K562 (cell line): Measurements from ENCODE around the gene TGFBR2. TPM values are rescaled to one million over a fixed set of nuclear protein-coding genes. Genes with fewer than 3 reads are reported as not detected.
A peak's percentile ranks its signal among the peaks of the same experiment; 100 is the strongest.

Source experiments
- ATF4 ChIP-seq: fragments of 450-650 bp; formaldehyde crosslinking; IDR thresholded peaks from 2 replicates; pipeline ENCODE4 v1.4.0; 2022; ENCODE audit warnings: mild to moderate bottlenecking, moderate library complexity
- CXXC5 ChIP-seq: fragments of 250-450 bp; sonication (Bioruptor Pico); IDR thresholded peaks from 2 replicates; pipeline ENCODE4 v1.8.0; 2022; ENCODE audit warnings: inconsistent platforms, mild to moderate bottlenecking, moderate library complexity
- E2F4 ChIP-seq: sonication (generic); formaldehyde crosslinking; IDR thresholded peaks from 2 replicates; pipeline ENCODE4 v1.8.0; 2022; ENCODE audit warnings: mild to moderate bottlenecking, low read depth, missing genetic modification reagents
- FOXJ2 ChIP-seq: fragments of 200-800 bp; sonication (Bioruptor generic); IDR thresholded peaks from 2 replicates; pipeline ENCODE4 v1.6.1; 2016; ENCODE audit warnings: missing genetic modification characterization, missing compliant biosample characterization
- GATA2 ChIP-seq: sonication (generic); formaldehyde crosslinking; IDR thresholded peaks from 2 replicates; pipeline ENCODE4 v1.4.0; 2020; ENCODE audit warnings: mild to moderate bottlenecking, missing genetic modification reagents
- HCFC1 ChIP-seq: IDR thresholded peaks from 2 replicates; pipeline ENCODE4 v1.6.1; 2012; ENCODE audit warnings: low read depth, low read length, improper control_type of control experiment
- KDM2B ChIP-seq: fragments of 250-450 bp; sonication (Bioruptor Pico); IDR thresholded peaks from 2 replicates; pipeline ENCODE4 v1.8.0; 2021; ENCODE audit warnings: mild to moderate bottlenecking, moderate library complexity
- NCOA2 ChIP-seq, 2 experiments: fragments of 450-650 bp; IDR thresholded peaks; 2 replicates each; pipeline ENCODE4 v1.6.1; 2018; ENCODE audit warnings: mild to moderate bottlenecking in 2 of 2, moderate library complexity in 1 of 2; ENCODE audit not compliant: partially characterized antibody in 2 of 2
- PKNOX1 ChIP-seq: fragments of 450-650 bp; IDR thresholded peaks from 2 replicates; pipeline ENCODE4 v1.6.1; 2016
- PRDM10 ChIP-seq: fragments of 450-650 bp; IDR thresholded peaks from 2 replicates; pipeline ENCODE4 v1.6.1; 2018; ENCODE audit not compliant: partially characterized antibody
- PREB ChIP-seq: sonication (generic); formaldehyde crosslinking; IDR thresholded peaks from 2 replicates; pipeline ENCODE4 v1.8.1; 2023; ENCODE audit warnings: mild to moderate bottlenecking, missing genetic modification reagents
- RUNX1 ChIP-seq: sonication (generic); IDR thresholded peaks from 2 replicates; pipeline ENCODE4 v1.6.1; 2016; ENCODE audit warnings: antibody characterized with exemption, low read depth
- SETDB1 ChIP-seq: IDR thresholded peaks from one replicate; pipeline ENCODE4 v1.6.1; 2012; ENCODE audit warnings: low read length, control low read depth, inconsistent platforms
- SMARCE1 ChIP-seq: fragments of 450-650 bp; IDR thresholded peaks from 2 replicates; pipeline ENCODE4 v1.7.1; 2016; ENCODE audit warnings: mild to moderate bottlenecking
- TAF1 ChIP-seq: IDR thresholded peaks from 2 replicates; pipeline ENCODE4 v1.6.1; 2011; ENCODE audit warnings: mild to moderate bottlenecking, low read length, moderate library complexity; ENCODE audit not compliant: insufficient read depth, control insufficient read depth, severe bottlenecking; ENCODE audit errors: extremely low read depth
- TFAP4 ChIP-seq: sonication (generic); formaldehyde crosslinking; IDR thresholded peaks from 2 replicates; pipeline ENCODE4 v1.8.0; 2022; ENCODE audit warnings: missing genetic modification reagents, mild to moderate bottlenecking, moderate library complexity, borderline replicate concordance
- ZNF133 ChIP-seq: fragments of 250-450 bp; sonication (Bioruptor Pico); IDR thresholded peaks from 2 replicates; pipeline ENCODE4 v1.4.0; 2020; ENCODE audit warnings: mild to moderate bottlenecking
- ZNF41 ChIP-seq: fragments of 250-450 bp; sonication (Bioruptor Pico); conservative IDR thresholded peaks from 2 replicates; pipeline ENCODE4 v1.4.0; 2020; ENCODE audit warnings: mild to moderate bottlenecking
- ZNF583 ChIP-seq: fragments of 250-450 bp; sonication (Bioruptor Pico); IDR thresholded peaks from 2 replicates; pipeline ENCODE4 v1.4.0; 2020
- ZNF77 ChIP-seq: fragments of 250-450 bp; sonication (Bioruptor Pico); IDR thresholded peaks from 2 replicates; pipeline ENCODE4 v1.5.0; 2020
- polyA plus RNA-seq, 8 experiments: library from polyadenylated mRNA; depleted of rRNA in 4 of 8; stranded (reverse) in 5 of 8; unstranded in 3 of 8; fragments of >200 nt; fragmentation: Nextera tagmentation in 2 of 8; fragmentation: Illumina TruSeq in 1 of 8; extraction: Ambion mirVana in 2 of 8; extraction: Trizol in 1 of 8; gene quantifications; 2 replicates each; pipeline versions ENCODE4 v1.2.1 to v1.2.3, GENCODE V29; 2011 to 2014; ENCODE audit warnings: inconsistent platforms in 1 of 8, missing spikeins in 1 of 8
- total RNA-seq, 7 experiments: library from RNA; depleted of rRNA in 6 of 7; stranded (reverse); fragments of >200 nt in 6 of 7; fragmentation: Illumina TruSeq in 2 of 7; extraction: Trizol in 2 of 7; gene quantifications; 2 replicates each; pipeline versions ENCODE4 v1.2.1 to v1.2.3, GENCODE V29; 2011 to 2021; ENCODE audit warnings: low replicate concordance in 1 of 7

The TGFBR2 gene
- total and polyA plus RNA-seq, 9 of the 15 experiments (the other 6 are each of a cell fraction or from before 2014, with no cell fraction given): 0.11 to 0.84 (median 0.24) TPM

- TF ChIP-seq ATF4 (CRISPR knock-in tag) (peak; percentile 36; the same call in 1 of the 2 replicates), RUNX1 (no peak), SMARCE1 (no peak), TFAP4 (CRISPR knock-in tag) (peak; percentile 91), KDM2B (CRISPR knock-in tag) (no peak), GATA2 (CRISPR knock-in tag) (no peak), HCFC1 (no peak), ZNF133 (CRISPR knock-in tag) (no peak), ZNF583 (CRISPR knock-in tag) (no peak), ZNF77 (CRISPR knock-in tag) (no peak), E2F4 (CRISPR knock-in tag) (no peak), PKNOX1 (peak; percentile 80), CXXC5 (peak; percentile 59), FOXJ2 (tag) (no peak), PRDM10 (no peak), TAF1 (no peak), NCOA2 (IDR thresholded peaks at IDR 0.05; ENCODE audit: partially characterized antibody in 2 of 2) (no peak), ZNF41 (no peak), SETDB1 (no peak), PREB (CRISPR knock-in tag) (no peak)
Observed at GRCh38 chr3:30606301-30607031, at the start of gene TGFBR2 (continued).
